Measurements from ENCODE around the gene ARHGAP40. TPM values are rescaled to one million over a fixed set of nuclear protein-coding genes. Genes with fewer than 3 reads are reported as not detected.

ARHGAP40 gene
- total RNA-seq, 1 donor from 2014 or later, result not detected

DNA sequence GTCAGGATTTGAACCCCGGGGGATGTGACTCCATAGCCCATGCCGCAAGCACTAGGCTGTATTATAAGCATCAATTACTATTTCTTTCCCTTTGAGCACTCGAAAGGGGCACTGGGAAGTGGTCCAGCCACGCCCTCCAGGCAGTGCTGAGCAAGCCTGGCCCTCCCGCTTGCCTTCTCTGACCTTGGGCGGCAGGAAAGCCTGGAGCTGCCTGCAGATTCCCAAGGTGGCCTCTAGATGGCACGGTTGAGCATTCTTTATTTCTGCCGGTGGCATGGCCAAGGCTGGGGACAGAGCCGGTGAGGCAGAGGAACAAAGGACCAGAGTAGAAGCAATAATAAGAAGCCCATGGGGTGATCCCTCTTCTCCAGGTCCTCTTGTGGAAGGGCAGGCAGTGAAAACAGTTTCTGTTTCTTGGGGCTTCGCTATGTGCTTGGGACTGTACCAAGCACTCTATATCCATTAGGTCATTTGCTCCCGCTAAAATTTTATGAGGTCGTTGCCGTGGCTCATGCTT is 32.0 kb downstream of the ARHGAP40 start:
- Mint-ChIP-seq H3K36me3 (ENCODE audit: low read depth) (no peaks in the 10 kb centered on the region), H3K4me3 (no peak overlapping the region), H3K4me1 (ENCODE audit: low read depth) (peaks cover 5% of the 10 kb centered on the region), H3K9me3 (no peaks in the 10 kb centered on the region), H3K27ac (no peak overlapping the region), H3K27me3 (ENCODE audit: insufficient read depth) (peaks cover 7% of the 10 kb centered on the region)
- intact Hi-C loops (cut with micrococcal nuclease), result loop anchor here (1.0 kb wide), 1 partner anchor 118 kb away; no protein-coding TSS in a partner anchor
- DNase-seq (ENCODE audit: low spot score), result peak; percentile 43

DNA sequence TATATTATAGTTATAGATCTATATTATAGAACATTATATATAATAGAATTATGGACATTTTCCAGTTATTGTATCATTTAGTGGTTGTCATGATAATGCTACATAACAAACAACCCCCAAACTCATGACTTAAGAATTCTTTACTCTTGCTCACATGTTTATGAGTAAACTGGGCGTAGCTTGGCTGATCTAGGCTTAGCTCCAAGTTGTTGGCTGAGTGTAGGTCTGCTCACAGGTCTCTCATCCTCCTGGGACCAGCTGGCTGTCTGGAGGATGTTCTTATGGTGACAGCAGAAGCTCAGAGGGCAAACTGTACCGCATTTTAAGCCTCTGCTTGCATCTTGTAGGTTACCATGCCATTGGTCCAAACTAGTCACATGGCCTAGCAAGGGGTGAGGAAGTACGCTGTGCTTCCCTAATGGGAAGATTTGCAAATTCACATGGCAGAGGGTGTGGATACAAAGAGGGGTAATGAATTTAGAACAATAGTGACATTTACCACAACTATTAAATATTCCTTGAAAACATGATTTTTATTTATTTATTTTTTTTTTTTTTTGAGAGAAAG is 34.2 kb downstream of the ARHGAP40 start:
- intact Hi-C loops (cut with micrococcal nuclease), result no loop called here
- Mint-ChIP-seq H3K36me3 (ENCODE audit: low read depth) (no peaks in the 10 kb centered on the region), H3K4me3 (no peak overlapping the region), H3K27ac (no peak overlapping the region), H3K27me3 (ENCODE audit: insufficient read depth) (peaks cover 5% of the 10 kb centered on the region), H3K9me3 (no peaks in the 10 kb centered on the region), H3K4me1 (ENCODE audit: low read depth) (peaks cover 5% of the 10 kb centered on the region)
- DNase-seq (ENCODE audit: low spot score), result no peak

DNA sequence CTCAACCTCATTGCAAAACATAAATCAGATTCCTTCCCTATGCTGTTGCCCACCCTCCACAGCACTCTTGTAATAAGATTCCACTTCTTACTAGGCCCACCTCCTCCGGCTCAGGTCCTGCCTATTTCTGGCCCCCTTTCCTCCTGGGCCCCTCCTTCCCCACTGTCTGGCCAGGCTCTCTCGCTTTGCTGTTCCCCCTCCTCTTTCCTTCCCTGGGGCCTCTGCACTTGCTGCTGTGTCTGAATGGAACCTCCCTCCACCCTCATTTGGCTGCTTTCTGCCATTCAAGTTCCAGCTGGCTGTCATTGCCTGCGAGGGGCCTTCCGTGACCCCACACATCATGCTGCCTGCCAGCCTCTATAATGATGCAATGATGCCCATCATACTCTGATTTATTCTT is 38.9 kb downstream of the ARHGAP40 start:
- no peaks in the 10 kb centered on the region for H3K4me1 Mint-ChIP-seq (ENCODE audit: low read depth)
- no peak overlapping the region for H3K27ac Mint-ChIP-seq
- peaks cover 24% of the 10 kb centered on the region for H3K27me3 Mint-ChIP-seq (ENCODE audit: insufficient read depth)
- no peaks in the 10 kb centered on the region for H3K36me3 Mint-ChIP-seq (ENCODE audit: low read depth)
- intact Hi-C loops (cut with micrococcal nuclease), result no loop called here
- DNase-seq (ENCODE audit: low spot score), result no peak
- no peak overlapping the region for H3K4me3 Mint-ChIP-seq
- no peaks in the 10 kb centered on the region for H3K9me3 Mint-ChIP-seq

DNA sequence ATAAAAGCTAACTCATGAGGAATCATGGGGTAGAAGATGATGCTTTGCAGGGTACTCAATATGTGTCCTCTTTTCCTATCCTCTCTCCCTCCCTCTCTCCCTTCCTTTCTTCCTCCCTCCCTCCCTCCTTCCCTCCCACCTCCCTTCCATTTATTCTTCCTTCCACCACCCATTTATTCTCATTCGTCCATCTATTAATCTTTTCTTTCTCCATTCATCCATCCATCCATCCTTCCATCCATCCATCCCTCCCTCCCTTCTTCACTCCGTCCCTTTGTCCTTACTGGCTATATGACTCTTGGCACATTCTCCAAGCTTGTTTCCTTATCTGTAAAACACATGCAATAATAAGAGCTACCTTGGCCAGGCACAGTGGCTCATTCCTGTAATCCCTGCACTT is 40.9 kb downstream of the ARHGAP40 start:
- no peak overlapping the region for H3K4me3 Mint-ChIP-seq
- peaks cover 9% of the 10 kb centered on the region for H3K4me1 Mint-ChIP-seq (ENCODE audit: low read depth)
- no peak for DNase-seq (ENCODE audit: low spot score)
- H3K9me3 Mint-ChIP-seq, result no peaks in the 10 kb centered on the region
- intact Hi-C loops (cut with micrococcal nuclease), result no loop called here
- no peaks in the 10 kb centered on the region for H3K36me3 Mint-ChIP-seq (ENCODE audit: low read depth)
- no peak overlapping the region for H3K27ac Mint-ChIP-seq
- peaks cover 31% of the 10 kb centered on the region for H3K27me3 Mint-ChIP-seq (ENCODE audit: insufficient read depth)

DNA sequence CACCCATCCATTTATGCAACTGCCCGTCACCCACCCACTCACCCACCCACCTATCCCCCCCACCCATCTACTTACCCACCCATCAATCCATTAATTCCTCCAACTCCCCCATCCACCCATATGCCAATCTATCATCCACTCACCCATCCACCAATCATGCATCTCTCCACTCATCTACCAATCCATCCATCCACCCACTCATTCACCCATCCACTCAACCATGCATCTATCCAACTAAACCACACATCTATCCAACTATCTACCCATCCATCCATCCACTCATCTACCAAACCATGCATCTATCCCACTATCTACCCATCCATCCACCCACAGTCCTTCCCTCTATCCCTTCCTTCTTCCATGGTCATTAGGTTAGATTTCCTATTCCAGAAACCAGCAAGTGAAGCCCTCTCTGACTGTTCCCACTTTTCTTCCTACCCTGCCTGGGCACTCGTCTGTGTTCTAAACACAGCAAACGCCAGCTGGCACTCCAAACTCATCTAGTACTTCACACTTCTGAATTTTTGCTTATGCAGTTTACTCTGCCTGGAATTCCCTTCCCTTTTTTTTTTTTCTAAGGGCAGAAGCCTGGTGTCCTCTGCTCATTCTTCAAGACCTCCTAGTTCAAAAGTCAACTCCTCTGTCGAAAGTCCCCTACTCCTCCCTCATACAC is 43.1 kb downstream of the ARHGAP40 start:
- Mint-ChIP-seq H3K9me3 (no peaks in the 10 kb centered on the region), H3K27ac (no peak overlapping the region), H3K27me3 (ENCODE audit: insufficient read depth) (peaks cover 34% of the 10 kb centered on the region), H3K36me3 (ENCODE audit: low read depth) (no peaks in the 10 kb centered on the region), H3K4me1 (ENCODE audit: low read depth) (peaks cover 9% of the 10 kb centered on the region), H3K4me3 (no peak overlapping the region)
- DNase-seq (ENCODE audit: low spot score), result no peak
- intact Hi-C loops (cut with micrococcal nuclease), result no loop called here

DNA sequence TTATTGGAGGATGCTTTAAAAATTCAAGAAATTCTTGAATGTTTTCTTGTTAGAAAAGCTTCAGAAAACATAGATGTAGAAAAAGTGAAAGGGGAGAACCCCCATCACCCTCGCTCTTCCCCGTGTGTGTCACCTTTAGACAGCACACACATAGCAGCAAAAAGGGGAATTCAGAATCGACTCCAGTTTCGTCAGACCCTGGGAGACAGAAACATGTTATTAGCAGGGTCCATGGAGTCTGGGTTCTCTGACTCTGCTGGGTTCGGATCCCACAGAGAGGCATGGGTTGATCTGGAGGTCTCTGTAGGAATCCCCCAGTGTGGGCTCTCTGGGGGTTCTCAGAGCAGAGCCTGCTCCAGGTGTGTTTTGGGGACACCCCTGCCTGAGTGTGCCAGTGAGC is 43.7 kb downstream of the ARHGAP40 start:
- intact Hi-C loops (cut with micrococcal nuclease), result no loop called here
- H3K9me3 Mint-ChIP-seq, result no peaks in the 10 kb centered on the region
- no peak overlapping the region for H3K27ac Mint-ChIP-seq
- H3K36me3 Mint-ChIP-seq (ENCODE audit: low read depth), result no peaks in the 10 kb centered on the region
- H3K4me3 Mint-ChIP-seq, result no peak overlapping the region
- H3K4me1 Mint-ChIP-seq (ENCODE audit: low read depth), result peaks cover 9% of the 10 kb centered on the region
- DNase-seq (ENCODE audit: low spot score), result no peak
- peaks cover 34% of the 10 kb centered on the region for H3K27me3 Mint-ChIP-seq (ENCODE audit: insufficient read depth)

DNA sequence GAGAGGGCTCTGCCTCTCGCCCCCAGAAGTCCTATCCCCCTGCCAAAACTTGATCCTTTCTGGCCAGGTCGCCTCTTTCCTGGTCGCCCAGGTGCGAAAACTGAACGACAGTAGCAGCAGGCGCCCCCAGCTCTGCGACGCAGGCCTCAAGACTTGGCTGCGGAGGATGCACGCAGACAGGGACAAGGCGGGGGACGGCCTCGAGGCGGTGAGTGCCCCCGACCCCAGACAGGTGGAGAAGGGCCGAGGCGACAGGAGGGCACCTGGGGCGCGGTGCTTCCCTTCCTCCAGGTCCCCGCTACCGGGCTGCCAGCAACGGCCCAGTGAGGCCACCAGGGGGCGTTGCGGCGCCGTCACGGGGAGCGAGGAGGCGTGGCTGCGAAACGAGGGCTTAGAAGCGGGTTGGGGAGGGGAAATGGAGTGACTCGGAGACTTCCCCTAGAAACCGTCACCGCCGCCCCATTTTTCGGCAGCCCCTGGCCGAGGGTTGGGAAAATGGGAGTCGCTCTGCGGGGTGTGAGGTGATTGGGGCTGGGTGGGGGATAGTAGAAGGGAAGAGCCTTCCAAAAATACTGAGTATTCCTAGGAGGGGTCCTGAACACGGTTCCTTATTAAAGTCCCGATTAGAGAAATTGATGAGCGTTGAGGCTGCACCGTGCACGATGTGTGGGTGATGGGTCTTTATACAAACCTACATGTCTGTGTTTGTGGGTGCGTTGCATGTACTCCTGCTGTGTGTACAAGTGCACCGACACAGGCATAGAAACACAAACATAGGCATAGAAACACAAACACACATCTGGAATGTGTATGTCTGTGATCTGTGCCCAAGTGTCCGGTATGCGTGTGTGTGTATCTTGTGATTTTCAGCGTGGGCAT is 44.6 kb downstream of the ARHGAP40 start:
- Mint-ChIP-seq H3K4me1 (ENCODE audit: low read depth) (peaks cover 9% of the 10 kb centered on the region), H3K27me3 (ENCODE audit: insufficient read depth) (peaks cover 34% of the 10 kb centered on the region), H3K9me3 (no peaks in the 10 kb centered on the region), H3K4me3 (peak overlapping the region; percentile 82), H3K36me3 (ENCODE audit: low read depth) (no peaks in the 10 kb centered on the region), H3K27ac (no peak overlapping the region)
- intact Hi-C loops (cut with micrococcal nuclease), result loop anchor here (1.0 to 2.0 kb wide), 10 partner anchors 81 to 435 kb away; partner anchors contain the start of genes DHX35 and FAM83D
- DNase-seq (ENCODE audit: low spot score), result peak; percentile 87

DNA sequence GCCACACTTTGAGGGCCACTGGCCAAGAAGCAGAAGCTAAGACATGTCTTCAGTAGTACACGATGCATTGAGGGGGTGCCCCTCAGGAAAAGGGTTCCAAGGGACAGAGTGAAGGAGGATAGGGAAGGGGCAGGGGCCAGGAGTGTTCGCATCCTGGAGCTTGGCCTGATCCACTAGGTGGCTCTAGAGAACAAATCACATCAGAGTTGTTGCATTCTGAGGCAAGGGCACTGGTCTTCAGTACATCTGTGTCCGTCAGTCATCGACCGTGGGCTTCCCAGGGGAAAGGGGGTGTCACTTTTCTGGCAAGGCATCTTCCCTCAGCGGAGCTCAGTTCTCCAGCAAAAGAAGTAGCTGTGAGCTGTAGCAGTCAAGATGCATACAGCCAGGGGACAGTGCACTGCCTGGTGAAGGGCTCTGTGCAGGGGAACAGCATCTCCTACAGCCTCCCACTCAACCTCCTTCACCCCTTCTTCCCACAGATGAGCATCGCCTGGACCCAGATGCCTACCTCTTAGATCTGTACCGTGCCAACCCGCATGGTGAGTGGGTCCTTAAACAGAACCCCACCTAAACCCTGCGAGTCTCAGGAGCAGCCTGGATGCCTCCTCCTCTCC is 47.8 kb downstream of the ARHGAP40 start:
- Mint-ChIP-seq H3K4me1 (ENCODE audit: low read depth) (peaks cover 9% of the 10 kb centered on the region), H3K27ac (no peak overlapping the region), H3K4me3 (no peak overlapping the region), H3K27me3 (ENCODE audit: insufficient read depth) (peaks cover 26% of the 10 kb centered on the region), H3K36me3 (ENCODE audit: low read depth) (no peaks in the 10 kb centered on the region), H3K9me3 (peaks cover 5% of the 10 kb centered on the region)
- intact Hi-C loops (cut with micrococcal nuclease), result no loop called here
- no peak for DNase-seq (ENCODE audit: low spot score)

DNA sequence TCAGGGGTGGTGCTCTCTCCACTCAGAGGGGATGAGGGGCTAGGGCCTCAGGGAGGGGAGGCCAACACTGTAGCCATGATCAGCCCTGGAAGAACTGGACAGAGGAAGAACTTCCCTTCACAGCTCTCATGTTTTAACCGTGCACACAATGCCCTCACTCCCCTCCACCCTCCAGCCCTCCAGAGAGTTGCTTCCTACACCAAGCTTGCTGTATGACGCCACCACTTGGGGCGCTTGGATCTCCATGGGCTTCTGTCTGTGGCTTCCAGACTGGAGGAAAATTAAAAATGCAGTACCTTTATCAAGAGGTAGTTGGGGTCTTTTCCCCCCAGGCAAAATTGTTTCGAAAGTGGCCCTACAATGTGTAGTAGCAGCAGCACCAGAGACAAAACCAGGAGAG is 48.4 kb downstream of the ARHGAP40 start:
- intact Hi-C loops (cut with micrococcal nuclease), result no loop called here
- Mint-ChIP-seq H3K36me3 (ENCODE audit: low read depth) (no peaks in the 10 kb centered on the region), H3K4me1 (ENCODE audit: low read depth) (peaks cover 9% of the 10 kb centered on the region), H3K27ac (no peak overlapping the region), H3K4me3 (no peak overlapping the region), H3K27me3 (ENCODE audit: insufficient read depth) (peaks cover 22% of the 10 kb centered on the region), H3K9me3 (peaks cover 5% of the 10 kb centered on the region)
- DNase-seq (ENCODE audit: low spot score), result no peak

DNA sequence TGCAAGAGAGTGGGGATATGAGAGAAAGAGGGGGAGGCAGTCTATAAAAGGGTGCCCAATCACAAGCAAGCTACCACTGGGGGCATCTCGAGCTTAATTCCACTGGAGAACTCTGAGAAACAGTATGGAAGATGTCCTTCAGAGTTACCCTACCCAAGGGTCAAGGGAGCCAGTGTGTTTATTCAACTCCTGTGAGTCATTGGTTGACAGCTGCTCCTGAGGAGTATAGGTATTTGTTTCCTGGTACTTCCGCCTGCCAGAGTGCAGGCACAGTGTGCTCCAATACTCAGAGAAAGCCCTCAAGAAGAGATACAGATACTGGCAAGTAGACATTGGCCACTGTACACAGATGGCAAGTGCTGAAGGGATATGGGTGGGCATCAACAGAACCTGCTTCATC is 49.5 kb downstream of the ARHGAP40 start:
- peaks cover 5% of the 10 kb centered on the region for H3K9me3 Mint-ChIP-seq
- intact Hi-C loops (cut with micrococcal nuclease), result no loop called here
- H3K4me1 Mint-ChIP-seq (ENCODE audit: low read depth), result peaks cover 8% of the 10 kb centered on the region
- H3K36me3 Mint-ChIP-seq (ENCODE audit: low read depth), result no peaks in the 10 kb centered on the region
- H3K27me3 Mint-ChIP-seq (ENCODE audit: insufficient read depth), result peaks cover 17% of the 10 kb centered on the region
- H3K4me3 Mint-ChIP-seq, result no peak overlapping the region
- H3K27ac Mint-ChIP-seq, result no peak overlapping the region
- no peak for DNase-seq (ENCODE audit: low spot score)

DNA sequence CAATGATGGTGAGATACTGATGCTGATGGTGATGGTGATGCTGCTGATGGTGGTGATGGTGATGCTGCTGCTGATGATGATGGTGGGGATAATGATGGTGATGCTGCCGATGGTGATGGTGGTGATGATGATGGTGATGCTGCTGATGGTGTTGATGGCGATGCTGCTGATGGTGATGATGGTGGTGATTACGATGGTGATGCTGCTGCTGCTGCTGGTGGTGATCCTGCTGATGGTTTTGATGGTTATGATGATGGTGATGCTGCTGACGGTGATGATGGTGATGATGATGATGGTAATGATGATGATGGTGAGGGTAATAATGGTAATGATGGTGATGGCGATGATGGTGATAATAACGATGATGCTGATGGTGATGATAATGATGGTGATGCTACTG is 50.0 kb downstream of the ARHGAP40 start:
- intact Hi-C loops (cut with micrococcal nuclease), result no loop called here
- Mint-ChIP-seq H3K36me3 (ENCODE audit: low read depth) (no peaks in the 10 kb centered on the region), H3K27me3 (ENCODE audit: insufficient read depth) (peaks cover 18% of the 10 kb centered on the region), H3K27ac (no peak overlapping the region), H3K9me3 (peaks cover 5% of the 10 kb centered on the region), H3K4me3 (no peak overlapping the region), H3K4me1 (ENCODE audit: low read depth) (peaks cover 4% of the 10 kb centered on the region)
- DNase-seq (ENCODE audit: low spot score), result no peak

DNA sequence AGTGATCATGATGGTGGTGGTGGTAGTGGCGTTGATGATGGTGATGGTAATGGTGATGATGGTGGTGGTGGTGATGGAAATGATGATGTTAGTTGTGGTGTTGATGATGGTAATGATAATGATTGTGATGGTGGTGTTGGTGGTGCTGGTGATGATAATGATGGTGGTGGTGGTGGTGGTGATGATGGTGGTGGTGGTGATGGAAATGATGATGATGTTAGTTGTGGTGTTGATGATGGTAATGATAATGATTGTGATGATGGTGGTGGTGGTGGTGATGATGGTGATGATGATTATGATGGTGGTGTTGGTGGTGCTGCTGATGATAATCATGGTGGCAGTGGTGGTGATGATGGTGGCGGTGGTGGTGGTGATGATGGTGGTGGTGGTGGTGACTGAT is 51.4 kb downstream of the ARHGAP40 start:
- no peaks in the 10 kb centered on the region for H3K4me1 Mint-ChIP-seq (ENCODE audit: low read depth)
- peaks cover 11% of the 10 kb centered on the region for H3K27me3 Mint-ChIP-seq (ENCODE audit: insufficient read depth)
- no peaks in the 10 kb centered on the region for H3K36me3 Mint-ChIP-seq (ENCODE audit: low read depth)

More for the DNA sequence above, 51.4 kb downstream of the ARHGAP40 start:
- Mint-ChIP-seq H3K9me3 (peaks cover 5% of the 10 kb centered on the region), H3K27ac (no peak overlapping the region), H3K4me3 (no peak overlapping the region)
- intact Hi-C loops (cut with micrococcal nuclease), result no loop called here
- DNase-seq (ENCODE audit: low spot score), result no peak
